HepG2 (cell line): ENCODE data around the gene MYO7B. TPM values are rescaled to one million over a fixed set of nuclear protein-coding genes. Genes with fewer than 3 reads are reported as not detected.

ENCODE experiments used
- ATAC-seq: fragments of 200-7000 bp; cut with Tn5 transposase; 3 replicates; pipeline ENCODE4 v1.9.1; 2020; ENCODE audit warnings: mild to moderate bottlenecking, moderate library complexity
- BruUV-seq: library from RNA; stranded (reverse); fragments of 400-500 nt; replicated peaks from 2 replicates; lab custom pipeline; 2021; lab: Mats Ljungman, UMichigan
- CTCF ChIA-PET: fragments of 300-600 bp; formaldehyde crosslinking; extraction: SDS; loops from one replicate; lab custom pipeline; 2021; ENCODE audit warnings: low total read pairs, inconsistent platforms, low intra/inter-chr PET ratio; lab: Yijun Ruan, JAX
- POLR2A ChIA-PET: fragments of 350-600 bp; sonication (Branson Sonifier 250); formaldehyde crosslinking; loops from one replicate; lab custom pipeline; 2020; ENCODE audit warnings: antibody characterized with exemption, inconsistent platforms; lab: Yijun Ruan, JAX
- DNase-seq: peaks from one replicate; pipeline ENCODE4 v3.0.0-alpha.2; 2015; ENCODE audit warnings: low spot score
- FAIRE-seq: peaks from 3 replicates; lab custom pipeline; 2011; peaks lifted over from hg19 to GRCh38; lab: Jason Lieb, UNC
- H2AFZ ChIP-seq: one replicate; pipeline ENCODE4 v1.6.1; 2011; ENCODE audit warnings: low read length, inconsistent platforms
- H3K27ac ChIP-seq: fragments of 300-600 bp; 3 replicates; pipeline ENCODE4 v1.8.0; 2011; ENCODE audit warnings: mixed run types, mild to moderate bottlenecking, mixed read lengths, low read length, inconsistent platforms; ENCODE audit not compliant: insufficient read depth; ENCODE audit errors: extremely low read length
- H3K27me3 ChIP-seq, 2 experiments: fragments of 200-600 bp in 1 of 2; 2 replicates in 1 of 2; 3 replicates in 1 of 2; pipeline versions ENCODE4 v1.6.0 to v1.8.0; 2011; ENCODE audit warnings: low read length in 2 of 2, mild to moderate bottlenecking in 2 of 2, moderate library complexity in 2 of 2, inconsistent platforms in 1 of 2; ENCODE audit not compliant: insufficient read depth in 2 of 2, control insufficient read depth in 1 of 2
- H3K36me3 ChIP-seq, 2 experiments: fragments of 200-600 bp in 1 of 2; replicated peaks in 1 of 2; 2 replicates in 1 of 2; 3 replicates in 1 of 2; pipeline versions ENCODE4 v1.5.1 to v1.8.0; 2011; ENCODE audit warnings: low read length in 2 of 2, inconsistent platforms in 1 of 2; ENCODE audit not compliant: insufficient read depth in 2 of 2, control insufficient read depth in 1 of 2
- H3K4me1 ChIP-seq: 2 replicates; pipeline ENCODE4 v1.5.1; 2012; ENCODE audit warnings: low read length, inconsistent platforms; ENCODE audit not compliant: insufficient read depth
- H3K4me2 ChIP-seq: 2 replicates; pipeline ENCODE4 v1.6.0; 2011; ENCODE audit warnings: low read depth, low read length, inconsistent platforms
- H3K4me3 ChIP-seq, 3 experiments: fragments of 200-600 bp in 1 of 3; sonication (generic), shearing (Covaris generic) in 1 of 3; replicated peaks in 1 of 3; 2 replicates each; pipeline ENCODE4 v1.5.1; 2011 to 2016; ENCODE audit warnings: low read length in 3 of 3, inconsistent platforms in 2 of 3, low read depth in 2 of 3, mild to moderate bottlenecking in 2 of 3, control low read depth in 1 of 3, mixed read lengths in 1 of 3; ENCODE audit not compliant: insufficient read depth in 1 of 3
- H3K79me2 ChIP-seq: one replicate; pipeline ENCODE4 v1.6.1; 2011; ENCODE audit warnings: low read length, inconsistent platforms; ENCODE audit not compliant: insufficient read depth
- H3K9ac ChIP-seq: 2 replicates; pipeline ENCODE4 v1.6.0; 2011; ENCODE audit warnings: mild to moderate bottlenecking, low read depth, low read length, inconsistent platforms; ENCODE audit not compliant: insufficient read depth
- H3K9me3 ChIP-seq: 2 replicates; pipeline ENCODE4 v1.5.1; 2012; ENCODE audit warnings: mild to moderate bottlenecking, low read length
- H4K20me1 ChIP-seq: 2 replicates; pipeline ENCODE4 v1.6.0; 2011; ENCODE audit warnings: inconsistent platforms, mild to moderate bottlenecking, low read length, moderate library complexity; ENCODE audit not compliant: insufficient read depth
- FOXA1 ChIP-seq, 2 experiments: fragments of 450-650 bp in 1 of 2; sonication (generic) in 1 of 2; formaldehyde crosslinking in 1 of 2; IDR thresholded peaks; 2 replicates each; pipeline versions ENCODE4 v1.4.0 to v1.6.1; 2016 to 2020; ENCODE audit warnings: missing genetic modification reagents in 1 of 2
- SMARCE1 ChIP-seq: fragments of 450-650 bp; IDR thresholded peaks from 2 replicates; pipeline ENCODE4 v1.6.1; 2017; ENCODE audit warnings: borderline replicate concordance
- ZBTB8A ChIP-seq: sonication (generic); formaldehyde crosslinking; IDR thresholded peaks from 2 replicates; pipeline ENCODE4 v1.4.0; 2020; ENCODE audit warnings: mild to moderate bottlenecking, low read depth, missing genetic modification reagents, borderline replicate concordance
- WGBS: methylation state at CpG from one replicate; pipeline ENCODE4 v1.1.6; 2017; ENCODE audit warnings: low lambda C conversion rate; 5-methylcytosine and 5-hydroxymethylcytosine counted together
- in situ Hi-C: cut with HindIII; loops from 2 replicates; pipeline ENCODE4 v1.10.0; 2017; ENCODE audit warnings: low pct_unique_long_range_greater_than_20kb; ENCODE audit not compliant: extremely low pct_ligation_motif_present
- intact Hi-C: fragments of 100-400 bp; cut with micrococcal nuclease; formaldehyde crosslinking; loops from one replicate; pipeline ENCODE4 v1.10.0; 2022; ENCODE audit not compliant: unreplicated experiment
- polyA plus RNA-seq, 8 experiments: library from polyadenylated mRNA; depleted of rRNA in 3 of 8; stranded (reverse) in 7 of 8; unstranded in 1 of 8; fragments of >200 nt; fragmentation: Illumina TruSeq in 4 of 8; extraction: Trizol in 4 of 8; gene quantifications; 2 replicates each; pipeline versions ENCODE4 v1.2.1 to v1.2.3, GENCODE V29; 2011 to 2016; ENCODE audit warnings: low read depth in 4 of 8, missing spikeins in 1 of 8, mixed read lengths in 1 of 8; ENCODE audit not compliant: insufficient read depth in 1 of 8
- total RNA-seq, 5 experiments: library from RNA; depleted of rRNA; stranded (reverse); fragments of >200 nt; fragmentation: Illumina TruSeq; extraction: Trizol; gene quantifications; 2 replicates each; pipeline ENCODE4 v1.2.3, GENCODE V29; 2016; ENCODE audit warnings: low read depth in 1 of 5
- TF ChIP-seq, protein P1 (sequence below): sonication (generic); formaldehyde crosslinking; IDR thresholded peaks from 2 replicates; pipeline ENCODE4 v1.4.0; 2020; ENCODE audit warnings: missing genetic modification reagents
- TF ChIP-seq, protein P2 (sequence below): sonication (generic); formaldehyde crosslinking; IDR thresholded peaks from 2 replicates; pipeline ENCODE4 v1.4.0; 2020; ENCODE audit warnings: missing genetic modification reagents

The MYO7B gene
- total and polyA plus RNA-seq, 2 of the 13 experiments (the other 11 are each of a cell fraction or from before 2014, with no cell fraction given): not detected

DNA sequence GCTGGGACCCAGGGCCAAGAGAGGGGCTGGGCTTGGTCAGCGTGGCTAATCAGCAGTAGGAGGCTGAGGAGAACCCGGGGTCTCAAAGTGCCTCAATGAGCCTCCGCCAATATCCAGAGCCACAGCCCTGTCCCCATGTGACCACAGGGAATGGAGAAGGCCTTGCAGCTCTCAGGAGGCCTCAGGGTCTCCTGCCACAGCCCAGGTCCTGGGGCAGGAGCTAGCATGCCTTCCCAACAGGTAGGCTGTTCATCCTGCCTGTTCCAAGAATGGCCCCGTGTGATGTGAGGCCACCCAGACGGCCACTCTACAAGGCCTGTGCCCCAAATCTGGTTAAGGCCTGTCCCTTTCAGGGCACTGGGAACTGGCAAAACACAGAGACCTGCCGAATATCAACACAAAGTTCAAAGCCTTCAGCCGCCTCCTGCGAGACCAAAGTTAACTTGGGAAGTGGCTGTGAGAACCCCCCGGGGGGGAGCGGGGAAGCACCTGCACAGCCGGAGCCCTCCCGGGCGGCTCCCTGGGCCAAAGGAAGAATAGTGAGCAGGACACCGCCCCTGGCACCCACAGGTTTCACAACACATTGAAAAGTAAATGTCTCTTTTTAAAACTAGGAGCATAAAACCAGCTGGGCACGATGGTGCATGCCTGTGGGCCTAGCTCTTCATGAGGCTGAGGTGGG is 144.3 kb downstream of the MYO7B start (continued):
- TF ChIP-seq, protein P1, sequence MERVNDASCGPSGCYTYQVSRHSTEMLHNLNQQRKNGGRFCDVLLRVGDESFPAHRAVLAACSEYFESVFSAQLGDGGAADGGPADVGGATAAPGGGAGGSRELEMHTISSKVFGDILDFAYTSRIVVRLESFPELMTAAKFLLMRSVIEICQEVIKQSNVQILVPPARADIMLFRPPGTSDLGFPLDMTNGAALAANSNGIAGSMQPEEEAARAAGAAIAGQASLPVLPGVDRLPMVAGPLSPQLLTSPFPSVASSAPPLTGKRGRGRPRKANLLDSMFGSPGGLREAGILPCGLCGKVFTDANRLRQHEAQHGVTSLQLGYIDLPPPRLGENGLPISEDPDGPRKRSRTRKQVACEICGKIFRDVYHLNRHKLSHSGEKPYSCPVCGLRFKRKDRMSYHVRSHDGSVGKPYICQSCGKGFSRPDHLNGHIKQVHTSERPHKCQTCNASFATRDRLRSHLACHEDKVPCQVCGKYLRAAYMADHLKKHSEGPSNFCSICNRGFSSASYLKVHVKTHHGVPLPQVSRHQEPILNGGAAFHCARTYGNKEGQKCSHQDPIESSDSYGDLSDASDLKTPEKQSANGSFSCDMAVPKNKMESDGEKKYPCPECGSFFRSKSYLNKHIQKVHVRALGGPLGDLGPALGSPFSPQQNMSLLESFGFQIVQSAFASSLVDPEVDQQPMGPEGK (CRISPR knock-in tag): 0 out of 2 replicates have a peak, but pooled peaks have one; percentile 46

DNA sequence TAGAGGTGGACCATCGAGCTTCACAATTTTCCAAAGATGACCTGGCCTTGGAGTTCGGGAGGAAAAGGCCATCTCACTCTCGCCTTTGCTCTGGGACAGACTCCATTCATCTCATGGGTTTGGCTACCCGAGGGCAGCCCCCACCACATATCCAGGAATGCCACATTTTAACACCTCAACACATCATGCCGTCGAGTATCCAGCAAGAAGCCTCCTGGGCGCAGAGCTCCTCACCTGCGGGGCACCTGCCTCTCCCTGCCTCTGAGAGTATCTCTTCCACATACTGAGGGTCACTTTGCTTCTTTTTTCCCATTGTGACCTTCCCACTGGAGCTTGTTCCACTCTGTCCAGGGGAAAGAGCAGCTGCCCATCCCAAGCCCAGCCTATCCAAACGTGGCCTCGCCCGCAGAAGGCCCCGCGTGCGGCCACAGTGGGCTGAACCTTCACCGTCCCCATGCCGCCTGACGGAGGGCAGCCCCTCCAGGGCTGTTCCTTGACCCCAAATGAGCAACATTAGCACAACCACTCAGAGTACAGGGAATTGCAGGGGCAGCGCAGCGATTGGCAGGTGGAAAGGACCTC is 145.3 kb downstream of the MYO7B start:
- DNase-seq (no peak), FAIRE-seq (no peak), ATAC-seq (no peak)
- ChIA-PET POLR2A (no interaction called here), CTCF (no interaction called here)
- Histone ChIP-seq H3K36me3 (no peaks in the 10 kb centered on the region), H3K9ac (no peak overlapping the region), H3K4me1 (peaks cover 20% of the 10 kb centered on the region), H3K4me3 (no peak overlapping the region), H3K79me2 (no peaks in the 10 kb centered on the region), H2AFZ (no peak overlapping the region), H3K4me2 (no peak overlapping the region), H3K27me3 (peaks cover 10 to 74% of the 10 kb centered on the region in 2 experiments), H4K20me1 (no peaks in the 10 kb centered on the region; the same call in 1 of the 2 replicates), H3K27ac (no peak overlapping the region), H3K9me3 (no peaks in the 10 kb centered on the region)
- intact Hi-C loops: no loop called here
- no TSS peak for BruUV-seq
- in situ Hi-C loops: no loop called here
- WGBS: 61% methylated on average over 17 of the region's 19 CpGs
- TF ChIP-seq, protein P2, sequence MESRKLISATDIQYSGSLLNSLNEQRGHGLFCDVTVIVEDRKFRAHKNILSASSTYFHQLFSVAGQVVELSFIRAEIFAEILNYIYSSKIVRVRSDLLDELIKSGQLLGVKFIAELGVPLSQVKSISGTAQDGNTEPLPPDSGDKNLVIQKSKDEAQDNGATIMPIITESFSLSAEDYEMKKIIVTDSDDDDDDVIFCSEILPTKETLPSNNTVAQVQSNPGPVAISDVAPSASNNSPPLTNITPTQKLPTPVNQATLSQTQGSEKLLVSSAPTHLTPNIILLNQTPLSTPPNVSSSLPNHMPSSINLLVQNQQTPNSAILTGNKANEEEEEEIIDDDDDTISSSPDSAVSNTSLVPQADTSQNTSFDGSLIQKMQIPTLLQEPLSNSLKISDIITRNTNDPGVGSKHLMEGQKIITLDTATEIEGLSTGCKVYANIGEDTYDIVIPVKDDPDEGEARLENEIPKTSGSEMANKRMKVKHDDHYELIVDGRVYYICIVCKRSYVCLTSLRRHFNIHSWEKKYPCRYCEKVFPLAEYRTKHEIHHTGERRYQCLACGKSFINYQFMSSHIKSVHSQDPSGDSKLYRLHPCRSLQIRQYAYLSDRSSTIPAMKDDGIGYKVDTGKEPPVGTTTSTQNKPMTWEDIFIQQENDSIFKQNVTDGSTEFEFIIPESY: 0 out of 2 replicates have a peak, but pooled peaks have one; percentile 34
- TF ChIP-seq ZBTB8A (CRISPR knock-in tag) (no peak), SMARCE1 (no peak), FOXA1 (IDR thresholded peaks at IDR 0.05) (no peak), FOXA1 (CRISPR knock-in tag; IDR thresholded peaks at IDR 0.05) (no peak)
